Hematopoietic multipotent progenitor cell (in vitro differentiated cells): ENCODE data around the gene PERM1. TPM values are rescaled to one million over a fixed set of nuclear protein-coding genes. Genes with fewer than 3 reads are reported as not detected.

ENCODE experiments used
- DNase-seq, 3 donors: peaks; one replicate each; pipeline ENCODE4 v3.0.0-alpha.2; 2011 to 2015; ENCODE audit warnings: low read depth in 2 of 3, low spot score in 2 of 3
- total RNA-seq: library from RNA; depleted of rRNA; stranded (reverse); fragments of >200 nt; gene quantifications from one replicate; pipeline ENCODE4 v1.2.3, GENCODE V29; 2012

PERM1 gene
- total RNA-seq, 1 donor, result under 0.01 TPM

GRCh38 chr1:966135-966703 lies 15.7 kb downstream of the PERM1 start, which contains the start of gene PLEKHN1:
PLEKHN1 (plus strand) TSS chr1:966482; CDS start chr1:966532, 50 bp downstream.
- DNase-seq, result peak in 2 of 3 donors; percentile 23 to 48

GRCh38 chr1:965526-966134 lies 16.3 kb downstream of the PERM1 start:
- DNase-seq, result no peak

GRCh38 chr1:964691-965525 lies 17.0 kb downstream of the PERM1 start:
- no peak for DNase-seq

- no peak for DNase-seq
Measured at GRCh38 chr1:963746-964525, 18.0 kb downstream of the PERM1 start.

- DNase-seq, result no peak
Measured at GRCh38 chr1:963301-963651, 18.6 kb downstream of the PERM1 start.

- no peak for DNase-seq
Measured at GRCh38 chr1:962381-963300, 19.3 kb downstream of the PERM1 start.

- no peak for DNase-seq
Measured at GRCh38 chr1:961132-961669, 20.7 kb downstream of the PERM1 start.

- DNase-seq, result peak in 2 of 3 donors; percentile 44 to 58
Measured at GRCh38 chr1:960363-961131, 21.3 kb downstream of the PERM1 start, which contains the start of gene KLHL17. KLHL17 (plus strand) TSS chr1:960584; CDS start chr1:960694, 110 bp downstream.

- DNase-seq, result no peak
Measured at GRCh38 chr1:959731-960362, 22.0 kb downstream of the PERM1 start.

- peak; percentile 89 to 92 (median 91) for DNase-seq
Measured at GRCh38 chr1:958823-959730, 22.8 kb downstream of the PERM1 start, which contains the start of gene NOC2L. NOC2L (minus strand) TSS chr1:959256; CDS start chr1:959240, 16 bp downstream.

GRCh38 chr1:956636-957035 lies 25.3 kb downstream of the PERM1 start:
- no peak for DNase-seq

GRCh38 chr1:955474-955873 lies 26.4 kb downstream of the PERM1 start:
- DNase-seq, result no peak

GRCh38 chr1:954927-955326 lies 27.0 kb downstream of the PERM1 start:
- no peak for DNase-seq

GRCh38 chr1:953524-954320 lies 28.2 kb downstream of the PERM1 start:
- DNase-seq, result no peak

- DNase-seq, result no peak
Measured at GRCh38 chr1:952603-953002, 29.3 kb downstream of the PERM1 start.

GRCh38 chr1:952201-952600 lies 29.7 kb downstream of the PERM1 start:
- DNase-seq, result no peak
